Right lobe of liver (tissue), 6 donors: ENCODE results near the gene LTA. TPM values are rescaled to one million over a fixed set of nuclear protein-coding genes. Genes with fewer than 3 reads are reported as not detected.

ENCODE experiments used
- ATAC-seq, 4 donors: fragments of 200-7000 bp; cut with Tn5 transposase; one replicate each; pipeline ENCODE4 v1.9.1; 2020; ENCODE audit warnings: mild to moderate bottlenecking in 4 of 4, moderate library complexity in 4 of 4
- DNase-seq, 3 donors: peaks; one replicate each; pipeline ENCODE4 v3.0.0-alpha.2; 2020
- H3K27ac ChIP-seq, 3 donors: fragments of 200-600 bp; one replicate each; pipeline ENCODE4 v1.8.0; 2022
- H3K27me3 ChIP-seq, 2 donors: fragments of 200-600 bp; one replicate each; pipeline ENCODE4 v1.8.0; 2022
- H3K36me3 ChIP-seq, 4 donors: fragments of 200-600 bp; sonication (generic) in 1 of 4; one replicate each; pipeline versions ENCODE4 v1.5.1 to v1.8.0; 2017 to 2022; ENCODE audit warnings: control low read depth in 1 of 4
- H3K4me1 ChIP-seq, 4 donors: fragments of 200-600 bp; sonication (generic) in 1 of 4; one replicate each; pipeline versions ENCODE4 v1.5.1 to v1.8.0; 2017 to 2022; ENCODE audit warnings: control low read depth in 1 of 4
- H3K4me3 ChIP-seq, 3 donors: fragments of 200-600 bp; one replicate each; pipeline ENCODE4 v1.8.0; 2022
- H3K9me3 ChIP-seq, 4 donors: fragments of 200-600 bp; sonication (generic) in 1 of 4; one replicate each; pipeline versions ENCODE4 v1.5.1 to v1.8.0; 2017 to 2022; ENCODE audit warnings: control low read depth in 1 of 4
- POLR2A ChIP-seq: fragments of 450-650 bp; IDR thresholded peaks from one replicate; pipeline ENCODE4 v1.6.1; 2017; ENCODE audit warnings: antibody characterized with exemption, mild to moderate bottlenecking
- WGBS: methylation state at CpG from one replicate; pipeline ENCODE4 v1.1.6; 2018; ENCODE audit warnings: low coverage, low lambda C conversion rate; ENCODE audit not compliant: insufficient coverage; ENCODE audit errors: missing lambda C conversion rate; 5-methylcytosine and 5-hydroxymethylcytosine counted together
- intact Hi-C, 2 donors: fragments of 100-400 bp; cut with DNase I; formaldehyde crosslinking; loops; one replicate each; pipeline versions ENCODE4 v1.11.2 to v1.14.1; 2022
- total RNA-seq, 6 experiments: library from RNA; depleted of rRNA in 2 of 6; stranded (reverse); fragments of >200 nt in 2 of 6; fragmentation: NEBNext Ultra II Directional in 3 of 6; extraction: Animal tissue kit (Norgen Biotek cat#: 25700) in 3 of 6; gene quantifications; one replicate each; pipeline versions ENCODE4 v1.1.0 to v1.2.4, GENCODE V29; 2016 to 2023
- TF ChIP-seq, protein P1 (sequence below), 4 donors: fragments of 200-600 bp in 3 of 4; fragments of 450-650 bp in 1 of 4; IDR thresholded peaks; one replicate each; pipeline versions ENCODE4 v1.5.1 to v1.8.0; 2016 to 2022; ENCODE audit warnings: antibody characterized with exemption in 4 of 4, mild to moderate bottlenecking in 2 of 4
- donor health status: DM: no; HTN: yes; CAD: no.
- donor health status: DM: no; HTN: no; CAD: no.
- donor health status: DM: no; HTN: no; CAD: no.
- donor health status: DM: no; HTN: yes; CAD: no.
- donor health status: DM: no; HTN: yes; CAD: no.

The LTA gene
- total RNA-seq, 6 experiments from 2014 or later, result 0.20 TPM; not detected in 5

DNA sequence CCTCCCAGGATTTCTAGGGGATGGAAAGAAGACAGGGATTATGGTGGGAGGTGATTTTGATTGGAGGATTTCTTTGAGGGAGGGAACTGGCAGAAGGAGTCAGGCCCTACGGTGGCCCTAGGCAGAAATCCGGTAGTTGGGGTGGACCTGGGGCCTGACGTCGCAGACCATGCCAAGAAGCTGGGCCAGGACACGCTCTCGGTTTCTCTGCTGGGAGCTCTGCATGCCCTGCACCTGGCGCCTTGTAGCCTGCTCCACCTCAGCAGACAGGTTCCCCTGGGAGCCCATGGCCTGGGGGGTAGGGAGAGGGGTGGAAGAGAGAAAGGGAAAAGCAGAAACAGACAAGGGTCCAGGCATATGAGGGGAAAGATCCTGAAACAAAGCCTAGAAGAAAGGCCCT, 26.8 kb upstream of the LTA start:
- Histone ChIP-seq H3K9me3 (no peaks in the 10 kb centered on the region), H3K27ac (no peak overlapping the region), H3K4me3 (no peak overlapping the region), H3K36me3 (peaks cover 0 to 10% (median 2%) of the 10 kb centered on the region in 4 donors), H3K4me1 (peaks cover 0 to 21% (median 9%) of the 10 kb centered on the region in 4 donors), H3K27me3 (no peaks in the 10 kb centered on the region)
- no peak for TF ChIP-seq POLR2A
- TF ChIP-seq, protein P1, sequence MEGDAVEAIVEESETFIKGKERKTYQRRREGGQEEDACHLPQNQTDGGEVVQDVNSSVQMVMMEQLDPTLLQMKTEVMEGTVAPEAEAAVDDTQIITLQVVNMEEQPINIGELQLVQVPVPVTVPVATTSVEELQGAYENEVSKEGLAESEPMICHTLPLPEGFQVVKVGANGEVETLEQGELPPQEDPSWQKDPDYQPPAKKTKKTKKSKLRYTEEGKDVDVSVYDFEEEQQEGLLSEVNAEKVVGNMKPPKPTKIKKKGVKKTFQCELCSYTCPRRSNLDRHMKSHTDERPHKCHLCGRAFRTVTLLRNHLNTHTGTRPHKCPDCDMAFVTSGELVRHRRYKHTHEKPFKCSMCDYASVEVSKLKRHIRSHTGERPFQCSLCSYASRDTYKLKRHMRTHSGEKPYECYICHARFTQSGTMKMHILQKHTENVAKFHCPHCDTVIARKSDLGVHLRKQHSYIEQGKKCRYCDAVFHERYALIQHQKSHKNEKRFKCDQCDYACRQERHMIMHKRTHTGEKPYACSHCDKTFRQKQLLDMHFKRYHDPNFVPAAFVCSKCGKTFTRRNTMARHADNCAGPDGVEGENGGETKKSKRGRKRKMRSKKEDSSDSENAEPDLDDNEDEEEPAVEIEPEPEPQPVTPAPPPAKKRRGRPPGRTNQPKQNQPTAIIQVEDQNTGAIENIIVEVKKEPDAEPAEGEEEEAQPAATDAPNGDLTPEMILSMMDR (IDR thresholded peaks at IDR 0.05), result no peak
- WGBS, result 60% methylated on average over 6 of the region's 7 CpGs
- no peak for DNase-seq
- intact Hi-C loops, result loop anchor here in 1 of 2 donors (5.0 kb wide), 1 partner anchor 57 kb away; no protein-coding TSS in a partner anchor
- no peak for ATAC-seq

- Histone ChIP-seq H3K4me3 (peak within 1 kb of the TSS; percentile 32 to 61 (median 58)), H3K9me3 (no peaks in the 10 kb centered on the region), H3K4me1 (peaks cover 0 to 16% (median 7%) of the 10 kb centered on the region in 4 donors), H3K27me3 (no peaks in the 10 kb centered on the region), H3K27ac (peak within 1 kb of the TSS; percentile 52 to 71 (median 68)), H3K36me3 (peaks cover 0 to 21% (median 2%) of the 10 kb centered on the region in 4 donors)
- 9% methylated on average over 11 of the region's 11 CpGs for WGBS
- TF ChIP-seq, protein P1 (IDR thresholded peaks at IDR 0.05), result peak; percentile 91 to 98 (median 94)
- TF ChIP-seq POLR2A, result no peak
- intact Hi-C loops, result loop anchor here in 1 of 2 donors (5.0 kb wide), 1 partner anchor 56 kb away; no protein-coding TSS in a partner anchor
- ATAC-seq, result peak; percentile 75 to 84 (median 77)
- peak; percentile 89 to 92 (median 91) for DNase-seq
Observed at GRCh38 chr6:31546339-31546957, 25.6 kb upstream of the LTA start, which contains the start of gene ATP6V1G2. TSS of gene ATP6V1G2 (minus strand) at chr6:31546608. CDS start at chr6:31546559, 49 bp downstream.

GRCh38 chr6:31546958-31547726, 24.9 kb upstream of the LTA start, which contains the start of gene NFKBIL1:
TSS of gene NFKBIL1 (plus strand) at chr6:31547608. CDS start at chr6:31547695, 87 bp downstream.
- DNase-seq (peak; percentile 94 to 96 (median 96)), ATAC-seq (peak; percentile 92 to 95 (median 94))
- TF ChIP-seq, protein P1 (IDR thresholded peaks at IDR 0.05), result no peak
- TF ChIP-seq POLR2A, result peak; percentile 37
- H3K36me3 ChIP-seq, result peaks cover 0 to 22% (median 2%) of the 10 kb centered on the region in 4 donors
- peak within 1 kb of the TSS; percentile 52 to 71 (median 68) for H3K27ac ChIP-seq
- H3K9me3 ChIP-seq, result no peaks in the 10 kb centered on the region
- peak within 1 kb of the TSS; percentile 32 to 61 (median 58) for H3K4me3 ChIP-seq
- no peaks in the 10 kb centered on the region for H3K27me3 ChIP-seq
- peaks cover 0 to 16% (median 7%) of the 10 kb centered on the region in 4 donors for H3K4me1 ChIP-seq
- intact Hi-C loops, result loop anchor here in 1 of 2 donors (5.0 kb wide), 1 partner anchor 55 kb away; no protein-coding TSS in a partner anchor
- WGBS, result under 1% methylated on average over 25 of the region's 25 CpGs

DNA sequence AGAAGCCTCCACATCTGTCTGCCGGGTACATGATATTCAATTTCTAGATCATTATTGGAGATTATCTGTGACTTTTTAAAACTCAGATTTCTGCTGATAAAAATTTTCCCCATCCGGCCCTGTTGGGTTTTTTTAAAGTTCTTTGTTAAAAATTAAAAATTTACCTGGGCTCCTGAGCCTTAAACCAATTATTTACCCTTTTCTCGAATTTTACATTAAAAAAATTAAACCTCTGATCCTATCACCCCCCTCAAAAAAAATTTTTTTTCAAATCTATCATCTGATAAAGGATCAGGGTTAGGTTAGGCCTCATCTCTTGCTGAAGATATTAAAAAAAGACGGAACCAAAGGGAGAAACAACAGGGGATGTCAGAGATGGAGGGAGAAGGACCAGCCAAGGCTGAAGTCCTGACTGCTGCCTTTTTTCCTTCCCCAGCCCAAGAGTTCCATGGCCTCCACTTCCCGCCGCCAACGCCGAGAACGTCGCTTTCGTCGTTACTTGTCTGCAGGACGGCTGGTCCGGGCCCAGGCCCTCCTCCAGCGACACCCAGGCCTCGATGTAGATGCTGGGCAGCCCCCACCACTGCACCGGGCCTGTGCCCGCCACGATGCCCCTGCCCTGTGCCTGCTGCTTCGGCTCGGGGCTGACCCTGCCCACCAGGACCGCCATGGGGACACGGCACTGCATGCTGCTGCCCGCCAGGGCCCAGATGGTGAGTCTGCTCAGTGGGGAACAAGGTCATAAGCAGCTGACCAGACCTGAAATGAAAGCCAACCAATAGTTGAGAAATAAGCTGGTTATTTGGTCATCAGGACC, 24.2 kb upstream of the LTA start:
- WGBS, result 50% methylated on average over 8 of the region's 24 CpGs
- H3K27me3 ChIP-seq, result no peaks in the 10 kb centered on the region
- intact Hi-C loops, result loop anchor here in 1 of 2 donors (5.0 kb wide), 1 partner anchor 54 kb away; no protein-coding TSS in a partner anchor
- DNase-seq (peak; percentile 45 to 65 (median 59)), ATAC-seq (no peak)
- no peak for TF ChIP-seq POLR2A
- H3K36me3 ChIP-seq, result peaks cover 0 to 25% (median 2%) of the 10 kb centered on the region in 4 donors
- H3K27ac ChIP-seq, result peak overlapping the region; percentile 52 to 71 (median 68)
- H3K4me3 ChIP-seq, result peak overlapping the region; percentile 32 to 61 (median 58)
- peaks cover 0 to 12% (median 6%) of the 10 kb centered on the region in 4 donors for H3K4me1 ChIP-seq
- H3K9me3 ChIP-seq, result no peaks in the 10 kb centered on the region
